K562 (cell line): ENCODE measurements around the gene CLCN1. TPM values are rescaled to one million over a fixed set of nuclear protein-coding genes. Genes with fewer than 3 reads are reported as not detected.

Source experiments
- ATF6 ChIP-seq: sonication (generic); formaldehyde crosslinking; IDR thresholded peaks from 2 replicates; pipeline ENCODE4 v1.4.0; 2020; ENCODE audit warnings: mild to moderate bottlenecking, missing genetic modification reagents
- BDP1 ChIP-seq: IDR thresholded peaks from 3 replicates; pipeline ENCODE4 v1.6.1; 2011; ENCODE audit not compliant: insufficient read length, insufficient read depth
- CTCF ChIP-seq, 3 experiments: IDR thresholded peaks in 2 of 3; conservative IDR thresholded peaks in 1 of 3; 2 replicates each; pipeline ENCODE4 v1.5.1; 2011 to 2012; ENCODE audit warnings: low read length in 3 of 3, mild to moderate bottlenecking in 3 of 3, control low read depth in 2 of 3, improper control_type of control experiment in 1 of 3, inconsistent platforms in 1 of 3, low read depth in 1 of 3, mixed read lengths in 1 of 3, moderate library complexity in 1 of 3; ENCODE audit not compliant: insufficient read depth in 2 of 3
- E2F5 ChIP-seq: sonication (generic); formaldehyde crosslinking; IDR thresholded peaks from 2 replicates; pipeline ENCODE4 v1.8.0; 2022; ENCODE audit warnings: mild to moderate bottlenecking, missing genetic modification reagents
- ILK ChIP-seq: fragments of 450-650 bp; IDR thresholded peaks from 2 replicates; pipeline ENCODE4 v1.6.1; 2016; ENCODE audit warnings: missing genetic modification characterization, low read depth, mild to moderate bottlenecking, missing compliant biosample characterization, moderate library complexity, borderline replicate concordance
- KDM5B ChIP-seq: fragments of 200-600 bp; sonication (generic); IDR thresholded peaks from 2 replicates; pipeline ENCODE4 v1.6.1; 2012; ENCODE audit warnings: low read depth, mild to moderate bottlenecking, moderate library complexity, low read length, control low read depth, inconsistent platforms; ENCODE audit not compliant: insufficient replicate concordance
- MXD1 ChIP-seq: fragments of 250-450 bp; sonication (Bioruptor Pico); IDR thresholded peaks from 2 replicates; pipeline ENCODE4 v1.8.0; 2021; ENCODE audit warnings: borderline replicate concordance, mild to moderate bottlenecking, moderate library complexity; ENCODE audit not compliant: poor library complexity, severe bottlenecking
- NFE2 ChIP-seq: IDR thresholded peaks from 2 replicates; pipeline ENCODE4 v1.6.1; 2014; ENCODE audit warnings: antibody characterized with exemption, low read depth
- NKRF ChIP-seq: fragments of 450-650 bp; IDR thresholded peaks from 2 replicates; pipeline ENCODE4 v1.6.1; 2016; ENCODE audit warnings: borderline replicate concordance
- POLR2G ChIP-seq: fragments of 200-400 bp; formaldehyde crosslinking; IDR thresholded peaks from 2 replicates; pipeline ENCODE4 v1.6.1; 2017; ENCODE audit warnings: low read depth, mild to moderate bottlenecking, antibody characterized with exemption, low read length, moderate library complexity
- RBM22 ChIP-seq: fragments of 200-400 bp; formaldehyde crosslinking; IDR thresholded peaks from 2 replicates; pipeline ENCODE4 v1.6.1; 2018; ENCODE audit warnings: low read length, low read depth; ENCODE audit not compliant: poor library complexity, severe bottlenecking
- TBP ChIP-seq: optimal IDR thresholded peaks from 2 replicates; pipeline ENCODE3; 2011; ENCODE audit warnings: low read depth, low read length, improper control_type of control experiment
- TOE1 ChIP-seq, 2 experiments: fragments of 450-650 bp in 1 of 2; sonication (generic) in 1 of 2; formaldehyde crosslinking in 1 of 2; IDR thresholded peaks; 2 replicates each; pipeline versions ENCODE4 v1.7.1 to v1.8.0; 2016 to 2022; ENCODE audit warnings: borderline replicate concordance in 2 of 2, mild to moderate bottlenecking in 2 of 2, antibody characterized with exemption in 1 of 2, inconsistent platforms in 1 of 2, low read depth in 1 of 2, missing genetic modification reagents in 1 of 2, moderate library complexity in 1 of 2
- ZBTB2 ChIP-seq: fragments of 450-650 bp; IDR thresholded peaks from 2 replicates; pipeline ENCODE4 v1.6.1; 2016; ENCODE audit warnings: antibody characterized with exemption
- ZC3H4 ChIP-seq: sonication (generic); formaldehyde crosslinking; IDR thresholded peaks from 2 replicates; pipeline ENCODE4 v1.9.0; 2021; ENCODE audit warnings: missing genetic modification reagents, borderline replicate concordance
- ZNF143 ChIP-seq: sonication (generic); formaldehyde crosslinking; IDR thresholded peaks from 2 replicates; pipeline ENCODE4 v1.9.0; 2022; ENCODE audit warnings: mild to moderate bottlenecking, missing genetic modification reagents
- polyA plus RNA-seq, 8 experiments: library from polyadenylated mRNA; depleted of rRNA in 4 of 8; stranded (reverse) in 5 of 8; unstranded in 3 of 8; fragments of >200 nt; fragmentation: Nextera tagmentation in 2 of 8; fragmentation: Illumina TruSeq in 1 of 8; extraction: Ambion mirVana in 2 of 8; extraction: Trizol in 1 of 8; gene quantifications; 2 replicates each; pipeline versions ENCODE4 v1.2.1 to v1.2.3, GENCODE V29; 2011 to 2014; ENCODE audit warnings: inconsistent platforms in 1 of 8, missing spikeins in 1 of 8
- total RNA-seq, 7 experiments: library from RNA; depleted of rRNA in 6 of 7; stranded (reverse); fragments of >200 nt in 6 of 7; fragmentation: Illumina TruSeq in 2 of 7; extraction: Trizol in 2 of 7; gene quantifications; 2 replicates each; pipeline versions ENCODE4 v1.2.1 to v1.2.3, GENCODE V29; 2011 to 2021; ENCODE audit warnings: low replicate concordance in 1 of 7

The CLCN1 gene
- total and polyA plus RNA-seq, 9 of the 15 experiments (the other 6 are each of a cell fraction or from before 2014, with no cell fraction given): 0.01 to 0.11 (median 0.04) TPM; not detected in 4

- TF ChIP-seq ZNF143 (peak; percentile 17; the same call in 1 of the 2 replicates), NFE2 (no peak), E2F5 (no peak), BDP1 (no peak), NKRF (no peak), ZC3H4 (no peak), RBM22 (peak; percentile 51), MXD1 (CRISPR knock-in tag) (no peak), TOE1 (IDR thresholded peaks at IDR 0.05; ENCODE audit: borderline replicate concordance) (no peak), TOE1 (CRISPR knock-in tag; IDR thresholded peaks at IDR 0.05; ENCODE audit: borderline replicate concordance, low read depth) (no peak), ATF6 (CRISPR knock-in tag) (no peak), ZBTB2 (no peak), ILK (tag) (no peak), CTCF (IDR thresholded peaks at IDR 0.05 in 2 of 3, conservative IDR thresholded peaks at IDR 0.05 in 1 of 3; ENCODE audit: insufficient read depth in 2 of 3, low read depth in 1 of 3, low read length in 3 of 3) (peak; percentile 44 to 60 (median 54)), TBP (no peak), KDM5B (peak; percentile 30), POLR2G (peak; percentile 71)
Observed at GRCh38 chr7:143387156-143387975, 71.5 kb downstream of the CLCN1 start (continued).
